HEK293T (cell line): ENCODE measurements around the gene BCAT1.
"Not testable (repeated sequence)": the region's sequence is repeated elsewhere in the genome, so short reads cannot be mapped to it uniquely, and the experiment has no call there.

Experiments
- CTCF ChIA-PET: fragments of 350-600 bp; formaldehyde crosslinking; extraction: SDS; loops from one replicate; lab custom pipeline; 2021; ENCODE audit warnings: antibody characterized with exemption, inconsistent platforms; lab: Yijun Ruan, JAX
- POLR2A ChIA-PET: fragments of 350-600 bp; formaldehyde crosslinking; extraction: SDS; loops from one replicate; lab custom pipeline; 2020; ENCODE audit warnings: antibody characterized with exemption, inconsistent platforms; lab: Yijun Ruan, JAX
- DNase-seq: peaks from one replicate; pipeline ENCODE4 v3.0.0; 2012; ENCODE audit warnings: mixed read lengths; ENCODE audit errors: extremely low spot score
- ARNT ChIP-seq: fragments of 450-650 bp; IDR thresholded peaks from 2 replicates; pipeline ENCODE4 v1.6.1; 2017; ENCODE audit warnings: mild to moderate bottlenecking
- BHLHE40 ChIP-seq: fragments of 450-650 bp; IDR thresholded peaks from 2 replicates; pipeline ENCODE4 v1.6.1; 2016; ENCODE audit warnings: mild to moderate bottlenecking, moderate library complexity, borderline replicate concordance
- CTBP1 ChIP-seq: fragments of 450-650 bp; IDR thresholded peaks from 2 replicates; pipeline ENCODE4 v1.6.1; 2016; ENCODE audit warnings: borderline replicate concordance
- ELF4 ChIP-seq: fragments of 450-650 bp; IDR thresholded peaks from 2 replicates; pipeline ENCODE4 v1.6.1; 2017; ENCODE audit warnings: antibody characterized with exemption
- FOXA1 ChIP-seq: fragments of 450-650 bp; IDR thresholded peaks from 2 replicates; pipeline ENCODE4 v1.6.1; 2016; ENCODE audit warnings: mild to moderate bottlenecking
- FOXK2 ChIP-seq: fragments of 450-650 bp; IDR thresholded peaks from 2 replicates; pipeline ENCODE4 v1.6.1; 2016; ENCODE audit warnings: mild to moderate bottlenecking
- FOXM1 ChIP-seq: fragments of 450-650 bp; IDR thresholded peaks from 2 replicates; pipeline ENCODE4 v1.6.1; 2017; ENCODE audit warnings: mild to moderate bottlenecking, borderline replicate concordance
- HDGF ChIP-seq: fragments of 450-650 bp; IDR thresholded peaks from 2 replicates; pipeline ENCODE4 v1.6.1; 2017; ENCODE audit warnings: antibody characterized with exemption, borderline replicate concordance
- L3MBTL2 ChIP-seq: fragments of 450-650 bp; conservative IDR thresholded peaks from 2 replicates; pipeline ENCODE4 v1.6.1; 2016; ENCODE audit warnings: mild to moderate bottlenecking
- LEF1 ChIP-seq: fragments of 450-650 bp; IDR thresholded peaks from 2 replicates; pipeline ENCODE4 v1.6.1; 2017; ENCODE audit warnings: mild to moderate bottlenecking, borderline replicate concordance
- NFRKB ChIP-seq: fragments of 450-650 bp; IDR thresholded peaks from 2 replicates; pipeline ENCODE4 v1.6.1; 2016; ENCODE audit warnings: mild to moderate bottlenecking, moderate library complexity
- SP1 ChIP-seq: fragments of 450-650 bp; IDR thresholded peaks from 2 replicates; pipeline ENCODE4 v1.6.1; 2017
- SUZ12 ChIP-seq: fragments of 450-650 bp; IDR thresholded peaks from 2 replicates; pipeline ENCODE4 v1.6.1; 2016; ENCODE audit warnings: mild to moderate bottlenecking
- TARDBP ChIP-seq: fragments of 450-650 bp; IDR thresholded peaks from 2 replicates; pipeline ENCODE4 v1.6.1; 2016
- ZNF384 ChIP-seq: fragments of 450-650 bp; IDR thresholded peaks from 2 replicates; pipeline ENCODE4 v1.6.1; 2016
- TF ChIP-seq, protein P1 (sequence below): fragments of 450-650 bp; IDR thresholded peaks from 2 replicates; pipeline ENCODE4 v1.6.1; 2016

BCAT1 gene

DNA sequence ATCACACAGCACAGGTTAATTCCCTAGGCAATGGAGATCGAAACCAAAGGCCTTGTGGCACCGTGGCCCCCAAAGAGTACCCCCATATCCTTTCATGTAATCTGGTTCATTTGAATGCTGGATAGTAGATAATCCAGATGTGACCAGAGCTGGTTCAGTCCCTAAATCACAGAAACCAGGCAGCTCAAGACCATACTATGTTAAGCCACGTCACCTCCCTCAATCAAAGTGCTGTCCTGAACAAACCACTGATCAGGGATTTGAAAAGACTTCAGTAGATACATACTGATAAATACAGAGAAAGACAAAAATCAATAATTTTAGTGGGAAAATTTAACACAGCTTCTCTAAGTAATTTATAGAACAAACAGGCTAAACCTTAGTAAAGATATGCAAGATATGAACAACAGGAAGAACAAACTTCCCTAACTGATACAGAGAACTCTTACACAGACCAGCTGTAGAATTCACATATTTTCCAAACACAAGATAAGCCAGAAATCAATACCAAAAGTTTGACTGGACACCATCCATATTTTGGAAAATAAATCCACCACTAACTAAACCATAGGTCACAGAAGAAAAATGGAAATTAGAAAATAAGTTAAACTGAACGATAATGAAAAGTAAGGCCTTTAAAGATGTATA, 67.1 kb downstream of the BCAT1 start:
- ChIA-PET CTCF (no interaction called here), POLR2A (no interaction called here)
- no peak for DNase-seq
- TF ChIP-seq TARDBP (no peak), FOXA1 (no peak), NFRKB (no peak), SP1 (no peak), BHLHE40 (no peak), ELF4 (no peak), CTBP1 (no peak), SUZ12 (no peak), ZNF384 (no peak), FOXK2 (no peak), LEF1 (no peak), ARNT (no peak)
- TF ChIP-seq, protein P1, sequence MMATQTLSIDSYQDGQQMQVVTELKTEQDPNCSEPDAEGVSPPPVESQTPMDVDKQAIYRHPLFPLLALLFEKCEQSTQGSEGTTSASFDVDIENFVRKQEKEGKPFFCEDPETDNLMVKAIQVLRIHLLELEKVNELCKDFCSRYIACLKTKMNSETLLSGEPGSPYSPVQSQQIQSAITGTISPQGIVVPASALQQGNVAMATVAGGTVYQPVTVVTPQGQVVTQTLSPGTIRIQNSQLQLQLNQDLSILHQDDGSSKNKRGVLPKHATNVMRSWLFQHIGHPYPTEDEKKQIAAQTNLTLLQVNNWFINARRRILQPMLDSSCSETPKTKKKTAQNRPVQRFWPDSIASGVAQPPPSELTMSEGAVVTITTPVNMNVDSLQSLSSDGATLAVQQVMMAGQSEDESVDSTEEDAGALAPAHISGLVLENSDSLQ = no peak

DNA sequence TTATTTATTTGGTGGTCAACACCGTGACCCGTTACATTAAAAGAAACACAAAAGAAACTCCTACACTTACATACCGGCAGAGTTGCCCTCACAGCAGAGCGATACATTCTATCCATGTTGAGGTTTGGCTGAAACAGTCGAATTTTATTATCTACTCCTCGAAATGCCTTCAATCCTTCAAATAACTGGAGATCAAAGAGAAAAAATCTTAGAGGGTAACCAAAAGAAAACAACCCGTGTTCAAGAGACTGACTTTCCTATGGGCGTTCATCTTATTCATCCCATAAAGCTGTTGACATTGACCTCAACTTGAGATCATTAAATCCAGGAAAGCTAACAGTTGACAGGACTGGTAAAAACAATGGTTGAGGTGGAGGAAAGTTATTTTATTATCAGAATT, 67.7 kb downstream of the BCAT1 start:
- CTCF ChIA-PET = no interaction called here
- POLR2A ChIA-PET = no interaction called here
- no peak for DNase-seq
- TF ChIP-seq ZNF384 = no peak

- no peak for DNase-seq
- ChIA-PET POLR2A (no interaction called here), CTCF (no interaction called here)
- no peak for TF ChIP-seq LEF1
- TF ChIP-seq ARNT = no peak
- TF ChIP-seq SUZ12 = no peak
- TF ChIP-seq FOXM1 = no peak
- no peak for TF ChIP-seq BHLHE40
- no peak for TF ChIP-seq ELF4
- TF ChIP-seq SP1 = no peak
- TF ChIP-seq HDGF = no peak
- TF ChIP-seq ZNF384 = no peak
- TF ChIP-seq CTBP1 = no peak
- TF ChIP-seq FOXA1 = no peak
- TF ChIP-seq, protein P1 = no peak
- no peak for TF ChIP-seq TARDBP
- no peak for TF ChIP-seq FOXK2
- no peak for TF ChIP-seq L3MBTL2
- TF ChIP-seq NFRKB = no peak
These were observed 68.2 kb downstream of the BCAT1 start for GRCh38 chr12:24880732-24881131.

- TF ChIP-seq L3MBTL2 (no peak), LEF1 (no peak), ELF4 (no peak), TARDBP (no peak), SP1 (no peak), FOXM1 (no peak), SUZ12 (no peak), FOXA1 (no peak)
- TF ChIP-seq, protein P1 = no peak
- no peak for DNase-seq
- ChIA-PET CTCF (no interaction called here), POLR2A (no interaction called here)
These were observed 69.3 kb downstream of the BCAT1 start for GRCh38 chr12:24879644-24880043.

DNA sequence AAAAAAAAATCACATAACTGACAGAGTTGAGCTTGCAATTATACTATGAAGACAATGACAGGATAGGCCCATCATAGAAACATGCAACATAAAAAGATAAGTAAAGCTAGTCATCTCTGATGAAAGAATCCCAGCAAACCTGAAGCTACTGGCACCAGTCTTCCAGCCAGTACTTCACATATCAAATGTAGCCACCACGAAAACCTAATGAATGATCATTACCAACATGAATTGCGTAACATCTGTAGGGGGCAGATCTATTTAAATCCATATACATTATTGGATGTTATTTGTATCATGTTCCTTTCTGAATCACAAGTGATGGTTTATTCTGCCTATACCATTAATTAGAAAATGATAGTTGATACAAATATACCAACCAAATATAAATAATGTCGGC, 73.9 kb downstream of the BCAT1 start:
- TF ChIP-seq, protein P1 = no peak
- no peak for TF ChIP-seq LEF1
- no peak for TF ChIP-seq FOXA1
- no peak for TF ChIP-seq FOXM1
- no peak for TF ChIP-seq ELF4
- TF ChIP-seq FOXK2 = no peak
- no peak for TF ChIP-seq TARDBP
- no peak for TF ChIP-seq L3MBTL2
- no peak for TF ChIP-seq ARNT
- no peak for TF ChIP-seq CTBP1
- no peak for TF ChIP-seq HDGF
- TF ChIP-seq ZNF384 = no peak
- no peak for TF ChIP-seq NFRKB
- TF ChIP-seq SP1 = no peak
- no peak for TF ChIP-seq BHLHE40
- TF ChIP-seq SUZ12 = no peak
- no peak for DNase-seq
- ChIA-PET CTCF (no interaction called here), POLR2A (no interaction called here)

- TF ChIP-seq ELF4 = no peak
- no peak for TF ChIP-seq ZNF384
- TF ChIP-seq FOXK2 = no peak
- TF ChIP-seq FOXA1 = no peak
- TF ChIP-seq TARDBP = no peak
- no peak for TF ChIP-seq ARNT
- no peak for TF ChIP-seq CTBP1
- no peak for TF ChIP-seq SUZ12
- TF ChIP-seq L3MBTL2 = no peak
- TF ChIP-seq, protein P1 = no peak
- TF ChIP-seq NFRKB = no peak
- no peak for TF ChIP-seq LEF1
- TF ChIP-seq BHLHE40 = no peak
- TF ChIP-seq SP1 = no peak
- no peak for TF ChIP-seq HDGF
- no peak for TF ChIP-seq FOXM1
- CTCF ChIA-PET = no interaction called here
- POLR2A ChIA-PET = no interaction called here
These were observed 76.7 kb downstream of the BCAT1 start for GRCh38 chr12:24872211-24872610.

GRCh38 chr12:24866139-24866538, 82.8 kb downstream of the BCAT1 start:
- POLR2A ChIA-PET, CTCF ChIA-PET: not testable (repeated sequence)

More at GRCh38 chr12:24872211-24872610, 76.7 kb downstream of the BCAT1 start:
- DNase-seq = no peak

More at GRCh38 chr12:24866139-24866538, 82.8 kb downstream of the BCAT1 start:
- DNase-seq = not testable (repeated sequence)
